GM19372 (cell line): ENCODE data around the gene PDK2.
"Not testable (repeated sequence)": the region's sequence is repeated elsewhere in the genome, so short reads cannot be mapped to it uniquely, and the experiment has no call there.

Source experiments
- ATAC-seq: cut with Tn5 transposase; IDR thresholded peaks from one replicate; pipeline ENCODE4 v1.9.1; 2021; ENCODE audit warnings: mild to moderate bottlenecking, low read depth, moderate library complexity; ENCODE audit not compliant: unreplicated experiment

PDK2 gene

GRCh38 chr17:50058296-50058953, 36.7 kb upstream of the PDK2 start:
- ATAC-seq: no peak

GRCh38 chr17:50059256-50059655, 35.9 kb upstream of the PDK2 start:
- no peak for ATAC-seq

- no peak for ATAC-seq
Observed at GRCh38 chr17:50059759-50060273, 35.3 kb upstream of the PDK2 start.

GRCh38 chr17:50060951-50061712, 34.0 kb upstream of the PDK2 start:
- ATAC-seq: no peak

GRCh38 chr17:50061713-50062045, 33.5 kb upstream of the PDK2 start:
- not testable (repeated sequence) for ATAC-seq

- ATAC-seq: no peak
Observed at GRCh38 chr17:50062293-50063243, 32.6 kb upstream of the PDK2 start.

- ATAC-seq: no peak
Observed at GRCh38 chr17:50063561-50064252, 31.4 kb upstream of the PDK2 start.

GRCh38 chr17:50064253-50065001, 30.7 kb upstream of the PDK2 start:
- no peak for ATAC-seq

GRCh38 chr17:50065056-50065455, 30.1 kb upstream of the PDK2 start:
- no peak for ATAC-seq

- no peak for ATAC-seq
Observed at GRCh38 chr17:50066995-50067394, 28.2 kb upstream of the PDK2 start.

- ATAC-seq: no peak
Observed at GRCh38 chr17:50067996-50068395, 27.2 kb upstream of the PDK2 start.

GRCh38 chr17:50070908-50071680, 24.1 kb upstream of the PDK2 start:
- ATAC-seq: no peak

- ATAC-seq: no peak
Observed at GRCh38 chr17:50071692-50072091, 23.5 kb upstream of the PDK2 start.

GRCh38 chr17:50072130-50072529, 23.0 kb upstream of the PDK2 start:
- no peak for ATAC-seq

- no peak for ATAC-seq
Observed at GRCh38 chr17:50072925-50073324, 22.2 kb upstream of the PDK2 start.

GRCh38 chr17:50074227-50074626, 20.9 kb upstream of the PDK2 start:
- ATAC-seq: no peak

GRCh38 chr17:50075446-50076032, 19.6 kb upstream of the PDK2 start:
- ATAC-seq: no peak

GRCh38 chr17:50076221-50076590, 18.9 kb upstream of the PDK2 start:
- no peak for ATAC-seq
